Measurements from ENCODE around the gene IVD.
A peak's percentile ranks its signal among the peaks of the same experiment; 100 is the strongest.

The IVD gene

DNA sequence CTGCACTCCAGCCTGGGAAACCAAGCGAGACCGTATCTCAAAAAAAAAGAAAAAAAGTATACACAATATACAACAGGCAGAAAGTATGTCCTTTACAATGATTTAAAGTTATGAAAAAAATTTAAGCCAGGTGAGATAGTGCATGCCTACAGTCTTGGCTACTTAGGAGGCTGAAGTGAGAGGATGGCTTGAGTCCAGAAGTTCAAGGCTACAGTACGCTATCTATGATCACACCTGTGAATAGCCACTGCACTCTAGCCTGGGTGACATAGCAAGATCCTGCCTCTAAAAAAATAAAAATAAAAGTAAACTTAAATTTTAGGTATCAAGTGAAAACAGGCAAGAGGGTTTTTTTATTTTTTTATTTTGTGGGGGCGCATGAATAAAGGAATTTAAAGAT lies 26.2 kb upstream of the IVD start:
- DNase-seq: no peak

DNA sequence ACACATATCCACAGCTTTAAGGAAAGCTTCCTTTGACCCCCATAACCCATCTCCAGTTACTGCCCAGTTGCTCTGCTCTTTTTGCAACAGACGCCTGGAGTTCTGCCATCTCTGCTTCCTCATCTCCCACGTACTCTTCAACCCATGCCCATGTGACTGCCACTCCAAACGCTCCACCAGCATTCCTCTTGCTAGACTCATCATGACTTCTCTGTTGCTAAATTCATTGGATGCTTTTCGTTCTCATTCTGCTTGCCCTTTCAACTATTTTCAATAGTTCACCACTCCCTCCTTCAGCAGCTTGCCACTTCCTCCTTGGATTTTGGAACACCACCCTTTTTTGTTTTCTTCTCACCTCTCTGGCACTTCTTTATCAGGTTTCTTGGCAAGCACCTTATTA lies 25.7 kb upstream of the IVD start:
- no peak for DNase-seq

GRCh38 chr15:40380636-40381035 lies 25.0 kb upstream of the IVD start:
- DNase-seq: no peak

DNA sequence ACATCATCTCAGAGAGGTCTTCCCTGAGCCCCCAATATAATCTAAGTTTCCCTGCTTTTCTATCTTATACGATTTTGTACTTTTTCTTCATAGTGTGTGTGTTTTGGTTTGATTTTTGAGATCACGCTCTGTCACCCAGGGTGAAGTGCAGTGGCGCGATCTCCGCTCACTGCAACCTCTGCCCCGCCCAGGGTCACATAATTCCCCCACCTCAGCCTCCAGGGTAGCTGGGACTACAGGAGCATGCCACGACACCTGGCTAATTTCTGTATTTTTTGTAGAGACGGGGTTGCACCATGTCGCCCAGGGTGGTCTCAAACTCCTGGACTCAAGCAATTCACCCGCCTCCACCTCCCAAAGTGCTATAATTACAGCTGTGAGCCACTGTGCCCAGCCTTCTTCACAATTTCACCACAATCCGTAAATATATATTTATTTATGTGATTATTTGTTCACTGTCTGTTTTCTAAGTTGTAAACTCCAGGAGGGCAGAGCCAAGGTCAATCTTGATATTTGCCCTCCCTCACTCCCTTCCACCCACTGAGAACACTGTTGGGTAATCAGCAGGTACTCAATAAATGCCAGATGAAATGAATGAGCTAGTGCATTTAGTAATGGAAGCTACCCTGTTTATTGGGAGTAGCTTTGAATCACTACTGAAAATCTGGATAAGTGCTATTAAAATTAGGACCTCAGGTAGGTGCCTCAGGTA lies 23.6 kb upstream of the IVD start:
- DNase-seq: no peak

DNA sequence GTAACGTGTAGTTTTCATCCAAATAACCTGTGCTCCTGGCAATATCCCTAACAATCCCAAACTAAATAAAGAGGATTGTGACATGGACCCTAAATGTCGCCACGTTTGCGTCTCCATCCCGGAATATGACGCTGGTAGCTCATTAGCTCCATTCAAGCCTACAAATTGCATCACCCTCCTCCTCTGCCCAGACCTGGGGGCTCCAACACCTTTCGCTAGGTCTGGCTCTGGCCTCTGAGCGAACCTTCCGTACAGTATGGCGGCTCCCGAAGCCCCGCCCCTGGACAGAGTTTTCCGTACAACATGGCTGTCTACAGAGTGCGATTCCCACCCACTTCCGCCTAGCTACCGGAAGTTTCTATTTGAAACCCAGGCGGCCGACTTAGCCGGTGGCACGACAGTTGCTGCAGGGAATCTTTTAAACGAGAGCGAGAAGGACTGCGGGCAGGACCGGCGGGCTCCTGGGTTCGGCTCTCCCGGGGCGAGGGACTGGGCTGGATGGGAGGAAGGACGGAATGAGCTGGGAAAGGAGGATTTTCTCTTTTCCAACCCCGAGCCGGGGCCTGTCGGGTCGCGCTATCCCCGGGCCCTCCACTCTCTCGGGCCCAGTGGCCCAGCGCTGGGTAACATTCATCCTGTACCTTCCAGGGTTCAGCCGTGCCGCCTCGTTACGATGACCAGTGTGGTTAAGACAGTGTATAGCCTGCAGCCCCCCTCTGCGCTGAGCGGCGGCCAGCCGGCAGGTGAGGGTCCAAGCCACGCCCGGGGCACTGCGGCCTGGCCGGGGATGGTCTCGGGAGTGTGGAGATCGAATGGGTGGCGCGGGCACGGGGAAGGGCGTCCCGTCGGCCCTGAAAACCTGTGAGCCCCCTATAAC lies 22.8 kb upstream of the IVD start, which contains the start of gene KNSTRN:
Gene KNSTRN, plus strand, starts transcription at position 142 of the 877 bp plus-strand sequence. Its CDS starts 115 bp downstream, at position 257.
- DNase-seq: peak; percentile 94

DNA sequence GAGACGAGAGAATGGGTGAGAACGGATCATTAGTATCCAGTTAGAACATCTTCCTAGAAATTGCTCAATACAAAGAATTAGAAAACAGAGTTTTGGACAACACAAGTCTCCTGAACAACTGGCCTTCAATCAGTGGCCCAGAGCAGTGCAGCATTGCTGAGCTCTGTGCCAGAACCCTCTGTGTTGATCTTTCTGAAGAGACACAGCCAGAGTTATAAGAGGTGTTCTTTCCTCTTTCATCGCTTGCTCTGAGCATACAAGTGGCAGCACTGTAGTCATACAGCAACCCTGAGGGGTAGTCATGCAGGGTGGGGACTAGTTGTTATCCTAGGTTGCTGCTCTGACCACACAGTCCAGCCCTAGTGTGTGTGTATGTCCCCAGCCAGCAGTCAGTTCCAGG lies 19.1 kb upstream of the IVD start:
- no peak for DNase-seq

GRCh38 chr15:40388941-40389823 lies 16.4 kb upstream of the IVD start:
- no peak for DNase-seq

GRCh38 chr15:40389824-40390595 lies 15.6 kb upstream of the IVD start:
- DNase-seq: no peak

- DNase-seq: no peak
These were observed 12.3 kb upstream of the IVD start for GRCh38 chr15:40392986-40393948.

GRCh38 chr15:40397688-40398412 lies 7.7 kb upstream of the IVD start:
- no peak for DNase-seq

DNA sequence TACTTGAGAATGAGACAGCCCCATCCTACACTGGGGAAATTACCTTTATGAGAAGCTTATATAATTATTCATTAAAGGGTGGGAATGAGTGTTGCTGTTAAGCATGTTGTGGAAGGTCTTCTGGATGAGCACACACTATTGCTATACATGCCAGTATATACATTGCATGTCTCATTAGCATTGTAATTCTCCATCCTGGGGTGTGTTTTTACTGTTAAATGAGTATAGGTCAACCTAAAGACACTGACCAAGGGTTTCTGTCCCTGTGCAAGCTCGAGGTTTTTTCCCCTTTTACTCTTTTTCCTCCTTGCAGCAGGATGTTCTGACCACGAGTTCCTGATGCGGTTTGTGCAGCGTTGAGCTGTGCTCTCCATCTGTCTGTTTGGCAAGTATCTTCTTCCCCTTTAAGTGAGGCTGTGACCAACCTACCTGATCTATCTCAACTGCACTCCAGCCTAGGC lies 7.2 kb upstream of the IVD start:
- peak; percentile 52 for DNase-seq

DNA sequence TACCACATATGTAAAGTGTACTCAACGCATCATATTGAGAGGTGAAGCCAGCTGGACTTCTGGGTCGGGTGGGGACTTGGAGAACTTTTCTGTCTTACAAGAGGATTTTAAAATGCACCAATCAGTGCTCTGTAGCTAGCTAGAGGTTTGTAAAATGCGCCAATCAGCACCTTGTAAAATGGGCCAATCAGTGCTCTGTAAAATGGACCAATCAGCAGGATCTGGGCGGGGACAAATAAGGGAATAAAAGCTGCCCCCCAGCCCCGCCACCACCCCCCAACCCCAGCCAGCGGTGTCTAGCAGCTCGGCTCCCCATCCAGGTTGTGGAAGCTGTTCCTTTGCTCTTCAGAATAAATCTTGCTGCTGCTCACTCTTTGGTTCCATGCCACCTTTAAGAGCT lies 6.2 kb upstream of the IVD start:
- DNase-seq: no peak

- DNase-seq: no peak
These were observed 1.9 kb downstream of the IVD start for GRCh38 chr15:40407330-40407990.

GRCh38 chr15:40409366-40409765 lies 3.8 kb downstream of the IVD start:
- no peak for DNase-seq

- no peak for DNase-seq
These were observed 4.9 kb downstream of the IVD start for GRCh38 chr15:40410476-40410875.

DNA sequence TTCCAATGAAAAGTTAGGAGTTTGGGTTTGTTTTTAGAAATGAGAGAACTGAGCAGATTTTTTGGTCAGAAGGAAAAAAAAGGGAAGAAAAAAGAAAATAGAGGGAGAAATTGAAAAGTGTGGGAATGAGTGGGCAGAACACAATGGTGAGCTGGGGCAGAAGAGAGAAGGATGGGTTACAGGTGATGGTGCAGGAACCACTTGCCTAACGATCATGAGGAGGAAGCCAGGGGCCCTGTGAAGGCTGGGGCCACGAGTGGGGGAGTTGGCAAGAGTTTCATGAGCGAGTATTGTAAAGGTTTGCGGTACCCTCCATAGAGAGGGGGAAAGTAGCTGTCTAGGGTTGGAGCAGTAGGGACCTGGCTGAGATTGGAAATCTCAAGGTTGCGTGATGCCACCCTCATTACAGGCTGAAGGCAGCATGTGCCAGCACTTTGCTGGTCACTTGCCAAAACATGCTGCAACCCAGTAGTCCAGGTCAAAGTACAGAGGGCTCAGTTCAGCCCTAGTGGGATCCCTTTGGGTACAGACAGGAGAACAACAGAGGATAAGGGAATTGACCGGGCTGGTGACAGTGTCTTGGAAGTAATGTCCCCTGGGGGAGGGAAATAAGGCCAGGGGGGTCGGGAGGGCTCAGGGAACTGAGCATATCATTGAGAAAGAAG lies 6.6 kb downstream of the IVD start:
- no peak for DNase-seq

DNA sequence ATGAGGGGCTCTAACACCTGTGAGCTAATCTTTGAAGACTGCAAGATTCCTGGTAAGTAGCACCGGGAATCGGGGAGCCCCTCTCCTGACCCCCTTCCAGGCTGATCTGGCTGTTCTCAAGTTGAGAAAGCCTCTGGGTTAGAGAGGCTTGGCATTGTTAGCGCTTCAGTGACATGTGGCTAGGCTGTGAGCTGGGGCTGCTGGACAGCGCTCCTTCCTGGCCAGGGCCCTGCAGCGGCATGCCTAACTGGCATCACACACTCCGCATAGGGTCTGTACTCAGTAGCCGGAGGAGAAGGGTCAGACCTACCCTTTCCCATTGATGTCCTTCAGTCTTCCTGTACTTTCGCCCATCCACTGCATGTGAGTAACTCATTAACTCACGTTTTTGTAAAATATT lies 7.4 kb downstream of the IVD start:
- DNase-seq: no peak

DNA sequence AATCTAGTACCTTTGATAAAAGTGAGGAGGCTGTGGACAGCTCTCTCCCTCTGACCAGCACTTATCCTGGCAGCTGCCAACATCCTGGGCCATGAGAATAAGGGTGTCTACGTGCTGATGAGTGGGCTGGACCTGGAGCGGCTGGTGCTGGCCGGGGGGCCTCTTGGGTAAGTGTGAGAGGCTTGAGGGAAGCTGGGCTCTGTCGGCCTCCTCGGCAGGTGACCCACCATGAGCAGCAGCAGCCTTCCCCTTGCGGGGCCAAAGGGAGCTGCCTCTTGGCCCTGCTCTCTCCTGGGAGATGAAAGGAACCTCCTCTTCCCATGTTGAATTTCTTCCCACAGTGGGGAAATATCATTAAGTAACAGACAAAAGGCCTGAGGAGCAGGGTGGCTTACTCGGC lies 9.2 kb downstream of the IVD start:
- DNase-seq: no peak

GRCh38 chr15:40415226-40415625 lies 9.6 kb downstream of the IVD start:
- DNase-seq: no peak

All from RPMI8226 (cell line).